IPS DF 19.7 (cell line): Measurements from ENCODE around the gene STX4.

ENCODE experiments used
- DNase-seq: peaks from one replicate; pipeline ENCODE4 v3.0.0-alpha.2; 2013; ENCODE audit warnings: low read depth, low spot score

Gene STX4

GRCh38 chr16:31032736-31033708, at the start of gene STX4:
TSS of gene STX4 (plus strand) at chr16:31033558. CDS start at chr16:31033806, 248 bp downstream.
- peak; percentile 95 for DNase-seq

- no peak for DNase-seq
Measured at GRCh38 chr16:30983898-30984610, 49.3 kb upstream of the STX4 start.

GRCh38 chr16:30984669-30985400, 48.5 kb upstream of the STX4 start, which contains the start of gene HSD3B7:
TSS of gene HSD3B7 (plus strand) at chr16:30985207. CDS start at chr16:30985659, 452 bp downstream.
- DNase-seq = no peak

GRCh38 chr16:30985401-30986128, 47.8 kb upstream of the STX4 start:
- no peak for DNase-seq

- DNase-seq = no peak
Measured at GRCh38 chr16:30986129-30986991, 47.0 kb upstream of the STX4 start.

- no peak for DNase-seq
Measured at GRCh38 chr16:30987581-30988190, 45.7 kb upstream of the STX4 start.

- no peak for DNase-seq
Measured at GRCh38 chr16:30989469-30990047, 43.8 kb upstream of the STX4 start.

GRCh38 chr16:30990105-30990504, 43.3 kb upstream of the STX4 start:
- DNase-seq = no peak

GRCh38 chr16:30991052-30991451, 42.3 kb upstream of the STX4 start:
- DNase-seq = no peak

- DNase-seq = no peak
Measured at GRCh38 chr16:30992276-30992780, 41.0 kb upstream of the STX4 start.

GRCh38 chr16:30992931-30993816, 40.2 kb upstream of the STX4 start:
- DNase-seq = no peak

GRCh38 chr16:30995927-30996323, 37.4 kb upstream of the STX4 start:
- DNase-seq = no peak

GRCh38 chr16:30996324-30996984, 36.9 kb upstream of the STX4 start:
- DNase-seq = no peak

- DNase-seq = no peak
Measured at GRCh38 chr16:30996985-30997724, 36.2 kb upstream of the STX4 start.

- no peak for DNase-seq
Measured at GRCh38 chr16:30997725-30998711, 35.3 kb upstream of the STX4 start.
